NCI-H1694 (cell line): ENCODE results near the gene SOX13.
"Not testable (repeated sequence)": the region's sequence is repeated elsewhere in the genome, so short reads cannot be mapped to it uniquely, and the experiment has no call there.

Source experiments
- DNase-seq: peaks from one replicate; lab custom pipeline; 2025; lab: John Stamatoyannopoulos, UW

Gene SOX13

GRCh38 chr1:204072931-204073836 is at the start of gene SOX13:
Gene SOX13 (plus strand): TSS chr1:204073115. CDS start chr1:204112916, 39,801 bp downstream.
- peak; percentile 13 for DNase-seq

- no peak for DNase-seq
Measured at GRCh38 chr1:204025917-204026707, 46.8 kb upstream of the SOX13 start.

- DNase-seq, result no peak
Measured at GRCh38 chr1:204027446-204027845, 45.5 kb upstream of the SOX13 start.

- no peak for DNase-seq
Measured at GRCh38 chr1:204029016-204029415, 43.9 kb upstream of the SOX13 start.

DNA sequence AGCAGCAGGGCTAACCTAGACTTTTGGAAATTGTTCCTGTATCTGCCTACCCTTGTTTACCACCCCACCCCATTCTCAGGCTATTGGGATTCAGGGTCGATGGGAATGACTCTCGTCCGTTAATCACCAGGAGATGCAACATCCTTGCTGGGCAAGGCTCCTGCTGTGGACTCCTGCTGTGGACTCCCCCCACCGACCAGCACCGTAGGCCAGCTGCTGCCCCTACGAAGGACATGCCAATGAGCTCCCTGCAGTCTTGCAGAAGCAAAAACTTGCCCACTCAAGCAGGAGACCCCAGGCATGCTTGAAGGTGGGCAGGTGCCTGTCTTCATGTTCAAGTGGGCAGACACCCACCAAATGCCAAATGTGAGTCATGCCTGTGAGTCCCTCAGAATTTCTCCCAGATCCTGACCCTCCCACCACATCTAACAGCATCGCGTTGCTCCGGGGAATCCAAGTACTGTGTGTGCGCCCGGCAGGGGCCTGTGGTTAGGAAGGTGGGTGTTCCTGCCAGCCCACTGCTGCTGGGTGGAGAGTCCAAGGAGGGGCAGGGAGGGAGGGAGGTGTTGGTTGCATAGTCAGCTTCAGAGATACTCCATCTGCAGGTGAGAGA is 41.7 kb upstream of the SOX13 start:
- DNase-seq, result no peak

DNA sequence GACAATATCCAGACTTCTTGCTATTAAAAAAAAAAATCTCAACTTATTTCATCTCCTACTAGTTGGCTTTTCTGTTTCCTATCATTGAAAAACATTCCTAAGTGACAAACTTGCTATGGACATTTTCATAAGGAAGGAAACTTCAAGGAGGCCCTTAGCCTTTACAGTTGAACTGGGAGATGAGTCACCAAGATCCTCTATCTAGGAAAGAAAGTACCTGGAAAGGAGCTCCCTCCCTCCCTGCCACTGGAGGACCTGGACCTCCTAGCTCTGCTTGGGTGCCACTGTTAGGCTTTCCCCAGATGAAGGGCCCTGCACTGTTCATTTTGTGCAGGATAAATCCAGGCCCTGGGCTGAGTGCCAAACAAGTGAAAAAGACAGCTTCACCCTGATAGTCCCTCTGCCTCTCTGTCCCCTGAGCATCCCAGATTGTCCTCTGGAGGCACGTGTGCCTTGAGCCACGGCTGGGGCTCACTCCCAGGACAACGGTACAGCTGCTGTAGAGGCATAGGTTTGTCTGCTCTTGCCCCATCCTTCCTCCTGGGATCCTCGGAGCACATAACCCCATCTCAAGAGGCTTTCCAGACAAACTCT is 40.2 kb upstream of the SOX13 start:
- DNase-seq, result no peak

DNA sequence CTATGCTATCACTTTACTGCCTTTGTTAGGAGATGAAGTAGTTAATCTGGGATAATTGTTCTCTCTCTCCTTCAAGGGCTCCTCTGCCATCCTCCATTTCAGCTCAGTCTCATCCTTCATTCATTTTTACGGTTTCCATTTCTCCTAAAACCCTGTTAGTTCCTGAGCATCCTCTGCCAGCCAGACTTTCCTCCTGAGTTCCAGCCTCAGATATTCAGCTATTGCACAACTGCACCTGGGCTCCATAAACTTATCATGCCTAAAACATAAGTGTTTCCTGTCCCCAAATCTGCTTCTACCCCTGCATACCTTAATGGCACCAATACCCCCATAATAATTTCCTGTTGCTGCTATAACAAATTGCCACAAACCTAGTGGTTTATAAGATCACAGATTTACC is 39.6 kb upstream of the SOX13 start:
- DNase-seq, result no peak

GRCh38 chr1:204036882-204037655 is 35.8 kb upstream of the SOX13 start:
- DNase-seq, result no peak

DNA sequence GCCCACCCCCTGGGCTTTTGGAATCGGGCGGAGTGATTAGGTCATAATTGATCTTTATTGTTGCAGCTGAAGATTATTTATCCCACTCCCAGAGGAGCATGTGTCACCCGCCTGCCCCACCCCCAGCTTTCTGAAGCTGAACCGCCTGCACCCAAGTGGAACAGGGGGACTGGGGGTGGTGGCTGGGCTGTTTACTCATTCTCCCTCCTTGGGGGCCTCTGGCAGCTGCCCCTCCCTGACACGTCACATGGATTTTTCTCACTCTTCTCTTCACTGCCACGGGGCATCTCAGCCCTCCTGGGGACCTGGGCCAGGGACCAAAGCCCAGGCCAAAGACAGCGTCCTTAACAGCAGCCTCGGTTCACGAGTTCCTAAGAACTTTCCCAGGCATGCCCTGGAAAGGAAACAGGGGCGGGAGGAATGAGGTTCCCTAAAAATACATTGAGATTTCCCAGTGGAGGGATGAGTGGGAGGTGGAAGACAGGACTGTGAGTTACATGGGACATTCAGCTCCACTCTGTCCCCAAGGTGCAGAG is 31.6 kb upstream of the SOX13 start:
- no peak for DNase-seq

DNA sequence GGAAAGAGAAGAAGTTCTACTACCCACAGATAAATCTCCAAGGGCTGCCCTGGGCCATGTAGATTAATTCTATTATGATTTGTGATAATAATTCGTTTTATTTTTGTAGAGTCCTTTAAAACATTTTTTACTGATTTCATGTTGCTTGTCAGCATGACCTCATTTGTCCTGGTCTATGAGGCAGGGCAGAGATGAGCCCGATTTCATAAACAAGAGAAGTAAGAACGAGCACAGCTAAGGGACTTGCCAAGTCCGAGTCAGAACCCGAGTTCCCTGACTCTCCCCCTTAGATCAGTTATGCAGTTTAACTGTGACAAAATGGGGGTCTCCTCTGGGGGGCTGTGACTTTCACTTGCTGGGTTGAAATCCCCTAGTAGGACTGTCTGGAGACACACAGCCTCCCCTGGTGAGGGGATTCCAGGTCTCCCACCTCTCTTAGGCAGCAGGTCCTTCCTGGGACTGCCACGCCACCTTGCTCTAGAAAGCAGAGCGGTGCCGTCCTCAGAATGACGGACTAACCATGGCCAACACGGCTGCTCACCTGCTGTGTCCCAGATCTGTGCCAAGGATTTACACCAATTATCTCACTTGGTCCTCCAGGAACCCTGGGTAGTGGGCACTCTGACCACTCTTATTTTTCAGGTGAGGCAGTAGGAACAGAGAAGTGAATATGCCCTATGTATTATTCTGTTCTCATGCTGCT is 31.0 kb upstream of the SOX13 start:
- DNase-seq, result no peak

GRCh38 chr1:204042516-204042915 is 30.4 kb upstream of the SOX13 start:
- DNase-seq, result no peak

DNA sequence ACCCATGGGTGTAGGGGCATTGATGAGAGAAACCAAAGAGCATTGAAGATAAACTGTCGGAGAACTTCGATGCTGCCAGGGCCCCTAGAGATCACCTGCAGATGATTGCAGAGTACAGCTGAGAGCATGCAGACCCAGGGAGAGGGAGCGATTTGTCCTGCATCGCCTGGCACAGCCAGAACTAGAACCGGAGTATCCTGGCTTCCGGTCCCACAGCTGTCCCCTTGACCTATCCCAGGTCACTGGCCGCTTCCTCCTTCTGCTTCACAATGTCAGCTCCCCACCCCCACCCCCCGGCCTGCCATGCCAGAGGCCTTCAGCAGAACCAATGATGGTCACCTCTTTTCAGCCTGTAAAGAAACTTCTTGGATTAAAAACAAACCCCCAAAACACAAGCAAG is 29.2 kb upstream of the SOX13 start:
- DNase-seq, result no peak

GRCh38 chr1:204044448-204044847 is 28.5 kb upstream of the SOX13 start:
- no peak for DNase-seq

- no peak for DNase-seq
Measured at GRCh38 chr1:204045430-204045829, 27.5 kb upstream of the SOX13 start.

DNA sequence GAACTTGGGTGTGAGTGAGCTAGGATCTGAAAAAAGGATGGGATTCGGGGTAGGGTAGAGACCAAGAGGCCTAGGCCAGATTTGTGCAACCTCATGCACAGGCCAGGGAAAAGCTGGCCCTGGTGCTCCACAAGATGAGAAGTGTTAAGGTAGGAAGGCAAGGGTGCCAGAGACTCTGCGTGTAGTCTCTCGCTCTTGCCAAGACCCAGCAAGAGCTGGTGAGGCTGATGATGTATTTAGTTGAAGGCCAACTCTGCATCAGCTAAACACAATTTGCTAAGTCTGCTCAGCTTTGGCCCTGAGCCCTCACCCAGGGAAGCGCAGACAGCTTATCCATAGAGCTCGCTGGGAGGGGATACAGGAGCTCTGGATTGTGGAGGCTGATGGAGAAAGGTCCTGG is 26.6 kb upstream of the SOX13 start:
- no peak for DNase-seq

- DNase-seq, result not testable (repeated sequence)
Measured at GRCh38 chr1:204048796-204049195, 24.1 kb upstream of the SOX13 start.

DNA sequence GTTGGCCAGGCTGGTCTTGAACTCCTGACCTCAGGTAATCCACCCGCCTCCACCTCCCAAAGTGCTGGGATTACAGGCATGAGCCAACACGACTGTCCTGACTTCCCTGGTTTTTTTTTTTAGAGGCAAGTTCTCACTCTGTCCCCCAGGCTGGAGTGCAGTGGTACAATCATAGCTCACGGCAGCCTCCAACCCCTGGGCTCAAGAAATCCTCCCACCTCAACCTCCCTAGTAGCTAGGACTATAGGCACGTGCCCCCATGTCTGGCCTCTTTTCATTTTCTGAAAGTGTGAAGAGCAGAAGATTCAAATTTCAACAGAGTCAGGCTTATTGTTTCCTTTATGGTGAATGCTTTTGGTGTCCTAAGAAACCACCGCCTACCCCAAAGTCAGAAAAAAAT is 21.7 kb upstream of the SOX13 start:
- no peak for DNase-seq

DNA sequence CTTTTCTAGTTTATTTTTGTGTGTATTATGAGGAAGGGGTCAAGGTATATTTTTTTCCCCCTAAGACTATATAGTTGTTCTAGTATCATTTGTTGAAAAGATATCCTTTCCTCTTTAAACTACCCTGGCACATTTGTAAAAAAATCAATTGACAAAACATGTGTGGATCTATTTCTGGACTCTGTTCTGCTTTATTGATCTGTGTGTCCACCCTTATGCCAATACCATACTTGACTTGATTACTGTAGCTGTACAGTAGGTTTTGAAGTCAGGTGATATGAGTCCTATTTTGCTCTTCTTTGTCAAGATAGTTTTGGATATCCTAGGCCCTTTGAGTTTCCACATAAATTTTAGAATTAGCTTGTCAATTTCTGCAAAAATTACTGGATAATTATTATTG is 21.2 kb upstream of the SOX13 start:
- DNase-seq, result no peak

DNA sequence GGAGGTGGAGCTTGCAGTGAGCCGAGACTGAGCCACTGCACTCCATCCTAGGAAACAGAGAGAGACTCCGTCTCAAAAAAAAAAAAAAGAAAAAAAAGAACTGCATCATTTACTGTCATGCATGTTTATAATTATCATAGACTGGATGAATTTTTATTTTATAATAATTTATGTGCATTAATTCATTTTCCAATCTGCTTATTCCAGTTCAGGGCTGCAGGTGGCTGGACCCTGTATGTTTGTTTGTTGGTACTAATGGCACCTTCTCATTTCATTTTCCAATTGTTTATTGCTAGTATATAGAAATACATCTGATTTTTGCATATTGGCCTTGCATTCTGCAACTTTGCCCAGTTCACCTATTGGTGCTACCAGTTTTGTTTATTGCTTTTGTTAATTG is 19.0 kb upstream of the SOX13 start:
- no peak for DNase-seq

GRCh38 chr1:204059970-204060369 is 12.9 kb upstream of the SOX13 start:
- no peak for DNase-seq

GRCh38 chr1:204062106-204062505 is 10.8 kb upstream of the SOX13 start:
- DNase-seq, result no peak
